ENCODE results near the gene RPS26. TPM values are rescaled to one million over a fixed set of nuclear protein-coding genes. Genes with fewer than 3 reads are reported as not detected.

Gene RPS26
- total and polyA plus RNA-seq, 2 donors (not counting 3 experiments of a cell fraction or from before 2014, with no cell fraction given) = 57.3 to 1,847 TPM

- ChIA-PET CTCF (no interaction called here), POLR2A (no interaction called here)
- Histone ChIP-seq H3K27ac (ENCODE audit: insufficient read depth, low read depth, low read length) (no peak overlapping the region), H3K4me3 (replicated peaks in 1 of 3; ENCODE audit: insufficient read depth in 1 of 3, low read depth in 1 of 3, low read length in 3 of 3) (no peak overlapping the region), H3K36me3 (ENCODE audit: control insufficient read depth in 2 of 2, extremely low read depth in 1 of 2, insufficient read depth in 2 of 2, low read length in 2 of 2) (no peaks in the 10 kb centered on the region), H2AFZ (ENCODE audit: low read depth, low read length) (no peak overlapping the region), H3K9ac (replicated peaks; ENCODE audit: extremely low read depth, insufficient read depth, low read length) (no peak overlapping the region), H3K4me1 (ENCODE audit: control insufficient read depth, extremely low read depth, insufficient read depth, low read length) (no peaks in the 10 kb centered on the region), H3K79me2 (ENCODE audit: control insufficient read depth, insufficient read depth, low read length) (no peaks in the 10 kb centered on the region), H3K27me3 (ENCODE audit: control insufficient read depth in 2 of 2, insufficient read depth in 2 of 2, low read length in 2 of 2) (no peaks in the 10 kb centered on the region), H4K20me1 (replicated peaks; ENCODE audit: control insufficient read depth, extremely low read depth, insufficient read depth, low read length) (no peaks in the 10 kb centered on the region), H3K4me2 (ENCODE audit: insufficient read depth, low read length) (no peak overlapping the region), H3K9me3 (replicated peaks; ENCODE audit: control insufficient read depth, insufficient read depth, low read length) (no peaks in the 10 kb centered on the region), H3K9me1 (replicated peaks; ENCODE audit: control insufficient read depth, extremely low read depth, insufficient read depth, low read length) (no peaks in the 10 kb centered on the region)
- dilution Hi-C loops (cut with MboI; ENCODE audit: extremely low pct_ligation_motif_present, low sequenced_read_pairs) (no loop called here), intact Hi-C loops (cut with micrococcal nuclease) (no loop called here)
- DNase-seq (ENCODE audit: low read depth, low spot score) (no peak), FAIRE-seq (no peak)
- TF ChIP-seq GATA2 (IDR thresholded peaks at IDR 0.05; ENCODE audit: insufficient read depth, insufficient read length, low read depth, low read length) (no peak), EZH2 (IDR thresholded peaks at IDR 0.05; ENCODE audit: borderline replicate concordance, low read depth, low read length, severe bottlenecking) (no peak), POLR2A (IDR thresholded peaks at IDR 0.05; ENCODE audit: low read depth, low read length) (no peak), POLR2AphosphoS5 (IDR thresholded peaks at IDR 0.05; ENCODE audit: insufficient read depth, low read depth, low read length) (no peak), MAX (IDR thresholded peaks at IDR 0.05; ENCODE audit: insufficient read depth, insufficient read length) (no peak), FOS (IDR thresholded peaks at IDR 0.05; ENCODE audit: borderline replicate concordance, insufficient read depth, low read length) (no peak), MYC (IDR thresholded peaks at IDR 0.05; ENCODE audit: low read depth, low read length) (no peak), JUN (IDR thresholded peaks at IDR 0.05; ENCODE audit: borderline replicate concordance, insufficient read depth, insufficient read length, low read depth) (no peak)
- TF ChIP-seq, protein P1, sequence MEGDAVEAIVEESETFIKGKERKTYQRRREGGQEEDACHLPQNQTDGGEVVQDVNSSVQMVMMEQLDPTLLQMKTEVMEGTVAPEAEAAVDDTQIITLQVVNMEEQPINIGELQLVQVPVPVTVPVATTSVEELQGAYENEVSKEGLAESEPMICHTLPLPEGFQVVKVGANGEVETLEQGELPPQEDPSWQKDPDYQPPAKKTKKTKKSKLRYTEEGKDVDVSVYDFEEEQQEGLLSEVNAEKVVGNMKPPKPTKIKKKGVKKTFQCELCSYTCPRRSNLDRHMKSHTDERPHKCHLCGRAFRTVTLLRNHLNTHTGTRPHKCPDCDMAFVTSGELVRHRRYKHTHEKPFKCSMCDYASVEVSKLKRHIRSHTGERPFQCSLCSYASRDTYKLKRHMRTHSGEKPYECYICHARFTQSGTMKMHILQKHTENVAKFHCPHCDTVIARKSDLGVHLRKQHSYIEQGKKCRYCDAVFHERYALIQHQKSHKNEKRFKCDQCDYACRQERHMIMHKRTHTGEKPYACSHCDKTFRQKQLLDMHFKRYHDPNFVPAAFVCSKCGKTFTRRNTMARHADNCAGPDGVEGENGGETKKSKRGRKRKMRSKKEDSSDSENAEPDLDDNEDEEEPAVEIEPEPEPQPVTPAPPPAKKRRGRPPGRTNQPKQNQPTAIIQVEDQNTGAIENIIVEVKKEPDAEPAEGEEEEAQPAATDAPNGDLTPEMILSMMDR (IDR thresholded peaks at IDR 0.05; ENCODE audit: extremely low read depth in 1 of 2, insufficient read depth in 1 of 2, low read depth in 1 of 2, low read length in 2 of 2) = no peak
- no TSS peak for BruUV-seq (replicated peaks)
Observed at GRCh38 chr12:56017181-56017580, 24.5 kb upstream of the RPS26 start.

Data from endothelial cell of umbilical vein (primary cell).